Activated naive CD4-positive, alpha-beta T cell (primary cell): Measurements from ENCODE around the gene STEAP2.

Source experiments
- DNase-seq, 4 experiments: peaks; one replicate each; lab custom pipeline; 2025; lab: John Stamatoyannopoulos, UW

The STEAP2 gene

GRCh38 chr7:90192876-90193750 is 18.4 kb upstream of the STEAP2 start:
- DNase-seq: no peak

- DNase-seq: no peak
These were observed 16.4 kb upstream of the STEAP2 start for GRCh38 chr7:90194911-90195809.

GRCh38 chr7:90201500-90202195 is 9.9 kb upstream of the STEAP2 start:
- DNase-seq: no peak

GRCh38 chr7:90207956-90208355 is 3.6 kb upstream of the STEAP2 start:
- no peak for DNase-seq

- DNase-seq: no peak
These were observed 1.8 kb upstream of the STEAP2 start for GRCh38 chr7:90209776-90210175.

GRCh38 chr7:90210475-90210874 is 1.1 kb upstream of the STEAP2 start:
- no peak for DNase-seq

GRCh38 chr7:90210981-90211380 is 559 bp upstream of the STEAP2 start:
- no peak for DNase-seq

- no peak for DNase-seq
These were observed 582 bp downstream of the STEAP2 start for GRCh38 chr7:90212149-90212495.

GRCh38 chr7:90213521-90213920 is 2.0 kb downstream of the STEAP2 start:
- no peak for DNase-seq

- DNase-seq: no peak
These were observed 4.6 kb downstream of the STEAP2 start for GRCh38 chr7:90216080-90216674.

GRCh38 chr7:90216771-90217170 is 5.2 kb downstream of the STEAP2 start:
- DNase-seq: no peak

- DNase-seq: no peak
These were observed 10.8 kb downstream of the STEAP2 start for GRCh38 chr7:90222390-90222789.

GRCh38 chr7:90222811-90223725 is 11.5 kb downstream of the STEAP2 start:
- no peak for DNase-seq

- no peak for DNase-seq
These were observed 12.7 kb downstream of the STEAP2 start for GRCh38 chr7:90224195-90224594.

GRCh38 chr7:90225181-90225580 is 13.6 kb downstream of the STEAP2 start:
- no peak for DNase-seq

GRCh38 chr7:90225601-90226000 is 14.1 kb downstream of the STEAP2 start:
- no peak for DNase-seq

GRCh38 chr7:90227259-90227658 is 15.7 kb downstream of the STEAP2 start:
- no peak for DNase-seq

GRCh38 chr7:90229682-90230081 is 18.1 kb downstream of the STEAP2 start:
- DNase-seq: no peak

- no peak for DNase-seq
These were observed 19.3 kb downstream of the STEAP2 start for GRCh38 chr7:90230834-90231233.

GRCh38 chr7:90231304-90231703 is 19.8 kb downstream of the STEAP2 start:
- no peak for DNase-seq

- DNase-seq: no peak
These were observed 20.9 kb downstream of the STEAP2 start for GRCh38 chr7:90232430-90232829.
